SU-DHL-6 (cell line): ENCODE data around the gene TSPAN32.

ENCODE experiments used
- EZH2phosphoT487 ChIP-seq: fragments of 200-600 bp; sonication (generic), shearing (Covaris generic); conservative IDR thresholded peaks from 2 replicates; pipeline ENCODE4 v1.6.1; 2018; ENCODE audit warnings: mild to moderate bottlenecking, antibody characterized with exemption, low read length, moderate library complexity, mixed read lengths
- TF ChIP-seq, protein P1 (sequence below): fragments of 200-600 bp; sonication (generic); IDR thresholded peaks from one replicate; pipeline ENCODE4 v1.5.1; 2017; ENCODE audit warnings: antibody characterized with exemption, mild to moderate bottlenecking, low read length, moderate library complexity; ENCODE audit not compliant: insufficient read depth, poor library complexity, severe bottlenecking

- TF ChIP-seq, protein P1, sequence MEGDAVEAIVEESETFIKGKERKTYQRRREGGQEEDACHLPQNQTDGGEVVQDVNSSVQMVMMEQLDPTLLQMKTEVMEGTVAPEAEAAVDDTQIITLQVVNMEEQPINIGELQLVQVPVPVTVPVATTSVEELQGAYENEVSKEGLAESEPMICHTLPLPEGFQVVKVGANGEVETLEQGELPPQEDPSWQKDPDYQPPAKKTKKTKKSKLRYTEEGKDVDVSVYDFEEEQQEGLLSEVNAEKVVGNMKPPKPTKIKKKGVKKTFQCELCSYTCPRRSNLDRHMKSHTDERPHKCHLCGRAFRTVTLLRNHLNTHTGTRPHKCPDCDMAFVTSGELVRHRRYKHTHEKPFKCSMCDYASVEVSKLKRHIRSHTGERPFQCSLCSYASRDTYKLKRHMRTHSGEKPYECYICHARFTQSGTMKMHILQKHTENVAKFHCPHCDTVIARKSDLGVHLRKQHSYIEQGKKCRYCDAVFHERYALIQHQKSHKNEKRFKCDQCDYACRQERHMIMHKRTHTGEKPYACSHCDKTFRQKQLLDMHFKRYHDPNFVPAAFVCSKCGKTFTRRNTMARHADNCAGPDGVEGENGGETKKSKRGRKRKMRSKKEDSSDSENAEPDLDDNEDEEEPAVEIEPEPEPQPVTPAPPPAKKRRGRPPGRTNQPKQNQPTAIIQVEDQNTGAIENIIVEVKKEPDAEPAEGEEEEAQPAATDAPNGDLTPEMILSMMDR: no peak
- TF ChIP-seq EZH2phosphoT487: no peak
These were observed 8.4 kb downstream of the TSPAN32 start for GRCh38 chr11:2310073-2310785.
